Natural killer cell treated with Interleukin-12 subunit alpha and Interleukin-12 subunit beta and Interleukin-15 and Interleukin-18, amount 100 ng/mL, for 72 hours (primary cell): Measurements from ENCODE around the gene HS6ST3. TPM values are rescaled to one million over a fixed set of nuclear protein-coding genes. Genes with fewer than 3 reads are reported as not detected.
"Not testable (repeated sequence)": the region's sequence is repeated elsewhere in the genome, so short reads cannot be mapped to it uniquely, and the experiment has no call there.

ENCODE experiments used
- ATAC-seq, 2 donors: fragments of 150-1000 bp; cut with Tn5 transposase in 1 of 2; sonication (Bioruptor Pico), chemical (Tn5 transposase) in 1 of 2; 2 replicates each; pipeline ENCODE4 v1.10.0; 2021
- DNase-seq: peaks from one replicate; pipeline ENCODE4 v3.0.0; 2022; ENCODE audit warnings: low spot score
- H3K27ac Mint-ChIP-seq, 2 donors: 1 replicate in 1 of 2; 2 replicates in 1 of 2; pipeline ENCODE4 v1.8.0; 2022; ENCODE audit warnings: mixed read lengths in 2 of 2, mild to moderate bottlenecking in 1 of 2, moderate library complexity in 1 of 2
- H3K27me3 Mint-ChIP-seq, 2 donors: 1 replicate in 1 of 2; 2 replicates in 1 of 2; pipeline ENCODE4 v1.8.0; 2022; ENCODE audit warnings: mixed read lengths in 2 of 2
- H3K36me3 Mint-ChIP-seq: one replicate; pipeline ENCODE4 v1.8.0; 2022; ENCODE audit warnings: mixed read lengths
- H3K4me1 Mint-ChIP-seq, 2 donors: 1 replicate in 1 of 2; 2 replicates in 1 of 2; pipeline ENCODE4 v1.8.0; 2022; ENCODE audit warnings: low read depth in 2 of 2, mixed read lengths in 2 of 2, mild to moderate bottlenecking in 1 of 2
- H3K4me3 Mint-ChIP-seq: one replicate; pipeline ENCODE4 v1.8.0; 2022; ENCODE audit warnings: mixed read lengths
- H3K9me3 Mint-ChIP-seq: 2 replicates; pipeline ENCODE4 v1.8.0; 2022; ENCODE audit warnings: mixed read lengths
- total RNA-seq, 2 donors: library from RNA; stranded (reverse); gene quantifications; one replicate each; pipeline ENCODE4 v1.2.3, GENCODE V29; 2022

Gene HS6ST3
- total RNA-seq, 2 donors from 2014 or later = not detected

- peaks cover 0 to 7% of the 10 kb centered on the region in 2 donors for H3K27me3 Mint-ChIP-seq
- H3K4me3 Mint-ChIP-seq = no peak overlapping the region
- DNase-seq (no peak), ATAC-seq (no peak)
- H3K4me1 Mint-ChIP-seq = no peaks in the 10 kb centered on the region
- H3K27ac Mint-ChIP-seq = no peak overlapping the region
- no peaks in the 10 kb centered on the region for H3K36me3 Mint-ChIP-seq
- H3K9me3 Mint-ChIP-seq = peaks cover 3% of the 10 kb centered on the region
Observed at GRCh38 chr13:96075953-96076543, 13.9 kb upstream of the HS6ST3 start.

- no peak for ATAC-seq
- peaks cover 6% of the 10 kb centered on the region for H3K9me3 Mint-ChIP-seq
- no peak for DNase-seq
Observed at GRCh38 chr13:96080676-96081075, 9.2 kb upstream of the HS6ST3 start.

DNA sequence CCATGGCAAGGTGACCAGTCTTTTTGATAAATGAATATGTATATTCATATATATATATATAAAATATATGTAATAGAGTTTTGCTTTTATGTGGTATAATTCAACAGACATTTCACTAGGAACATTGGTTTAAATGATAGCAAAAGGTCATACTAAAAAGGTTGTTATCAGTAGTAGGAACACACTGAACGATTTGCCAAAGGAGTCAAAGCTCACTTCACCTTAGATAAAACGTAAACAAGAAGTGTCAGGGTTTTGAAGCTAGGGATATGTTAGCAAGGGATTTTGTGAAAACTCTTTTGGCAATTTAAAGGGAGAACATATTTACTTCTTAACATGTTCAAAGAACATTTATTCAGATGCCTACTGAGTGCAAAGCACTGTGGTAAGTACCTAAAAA, 8.0 kb upstream of the HS6ST3 start:
- ATAC-seq = no peak
- Mint-ChIP-seq H3K9me3 (peaks cover 5% of the 10 kb centered on the region), H3K4me1 (no peaks in the 10 kb centered on the region), H3K27me3 (peaks cover under 1 to 13% of the 10 kb centered on the region in 2 donors), H3K27ac (no peak overlapping the region), H3K36me3 (no peaks in the 10 kb centered on the region), H3K4me3 (no peak overlapping the region)
- DNase-seq = no peak

More at GRCh38 chr13:96080676-96081075, 9.2 kb upstream of the HS6ST3 start:
- H3K27me3 Mint-ChIP-seq = peaks cover 0 to 10% of the 10 kb centered on the region in 2 donors
- no peak overlapping the region for H3K4me3 Mint-ChIP-seq
- H3K36me3 Mint-ChIP-seq = no peaks in the 10 kb centered on the region
- H3K4me1 Mint-ChIP-seq = no peaks in the 10 kb centered on the region
- no peak overlapping the region for H3K27ac Mint-ChIP-seq

GRCh38 chr13:96082640-96083039, 7.3 kb upstream of the HS6ST3 start:
- Mint-ChIP-seq H3K9me3 (peaks cover 5% of the 10 kb centered on the region), H3K27ac (no peak overlapping the region), H3K27me3 (peaks cover 4 to 18% of the 10 kb centered on the region in 2 donors), H3K4me1 (no peaks in the 10 kb centered on the region), H3K36me3 (no peaks in the 10 kb centered on the region), H3K4me3 (no peak overlapping the region)
- ATAC-seq (no peak), DNase-seq (no peak)

GRCh38 chr13:96086736-96087135, 3.2 kb upstream of the HS6ST3 start:
- DNase-seq = no peak
- Mint-ChIP-seq H3K4me3 (no peak overlapping the region), H3K36me3 (no peaks in the 10 kb centered on the region), H3K9me3 (peaks cover 5% of the 10 kb centered on the region), H3K4me1 (no peaks in the 10 kb centered on the region), H3K27me3 (peaks cover 22 to 38% of the 10 kb centered on the region in 2 donors), H3K27ac (no peak overlapping the region)
- ATAC-seq = no peak

- Mint-ChIP-seq H3K9me3 (peaks cover 2% of the 10 kb centered on the region), H3K4me3 (no peak overlapping the region), H3K27ac (no peak overlapping the region), H3K4me1 (no peaks in the 10 kb centered on the region), H3K36me3 (no peaks in the 10 kb centered on the region), H3K27me3 (peaks cover 32 to 60% of the 10 kb centered on the region in 2 donors)
- no peak for DNase-seq
- no peak for ATAC-seq
Observed at GRCh38 chr13:96089139-96089538, 768 bp upstream of the HS6ST3 start.

- DNase-seq = no peak
- peaks cover 32 to 59% of the 10 kb centered on the region in 2 donors for H3K27me3 Mint-ChIP-seq
- no peak overlapping the region for H3K27ac Mint-ChIP-seq
- no peaks in the 10 kb centered on the region for H3K36me3 Mint-ChIP-seq
- H3K9me3 Mint-ChIP-seq = peaks cover 2% of the 10 kb centered on the region
- no peaks in the 10 kb centered on the region for H3K4me1 Mint-ChIP-seq
- no peak overlapping the region for H3K4me3 Mint-ChIP-seq
- ATAC-seq = peak in 1 of 2 donors; percentile 6
Observed at GRCh38 chr13:96090240-96091101, 564 bp downstream of the HS6ST3 start.

GRCh38 chr13:96091164-96092117, 1.5 kb downstream of the HS6ST3 start:
- Mint-ChIP-seq H3K36me3 (no peaks in the 10 kb centered on the region), H3K27ac (no peak overlapping the region), H3K4me3 (no peak overlapping the region), H3K4me1 (no peaks in the 10 kb centered on the region), H3K9me3 (no peaks in the 10 kb centered on the region), H3K27me3 (peaks cover 32 to 49% of the 10 kb centered on the region in 2 donors)
- no peak for DNase-seq
- ATAC-seq = no peak

- no peaks in the 10 kb centered on the region for H3K4me1 Mint-ChIP-seq
Observed at GRCh38 chr13:96093296-96094006, 3.5 kb downstream of the HS6ST3 start.

DNA sequence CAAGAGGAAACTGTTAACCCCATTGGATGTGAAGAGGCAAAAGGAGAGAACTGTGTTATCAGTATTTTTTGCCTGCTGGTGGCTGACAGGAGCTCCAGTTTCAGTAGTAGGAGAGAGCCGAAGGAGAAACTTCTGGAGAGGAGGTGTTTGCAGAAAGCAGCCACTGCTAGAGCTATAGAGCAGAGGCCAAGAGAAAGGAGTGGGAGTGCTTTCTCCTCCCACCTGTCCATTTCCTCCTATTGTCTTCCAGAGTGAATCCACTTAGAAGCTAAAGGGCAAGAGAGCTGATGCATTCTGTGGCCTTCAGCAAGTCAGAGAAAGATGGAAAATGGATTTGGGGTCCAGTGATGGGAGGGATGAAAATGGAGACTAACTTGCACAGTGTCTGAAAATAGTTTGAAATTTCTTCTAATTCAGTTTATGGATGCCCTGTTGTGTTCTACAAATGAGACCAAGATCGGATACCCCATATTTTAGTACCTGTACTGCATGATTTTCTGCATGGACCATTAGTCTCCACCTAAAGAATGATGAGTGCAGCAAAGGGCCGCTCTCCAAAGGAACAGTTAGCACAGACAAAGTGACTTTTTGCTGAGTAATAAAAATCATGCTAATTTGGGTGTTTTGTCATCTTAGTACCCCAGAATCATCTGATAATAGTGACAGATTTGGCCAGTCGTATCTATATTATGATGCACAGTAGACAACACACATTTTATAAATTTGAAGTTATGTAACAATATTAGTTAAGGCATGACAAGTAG, 10.7 kb downstream of the HS6ST3 start:
- Mint-ChIP-seq H3K9me3 (peaks cover 7% of the 10 kb centered on the region), H3K27ac (no peak overlapping the region), H3K36me3 (no peaks in the 10 kb centered on the region), H3K4me1 (no peaks in the 10 kb centered on the region), H3K4me3 (no peak overlapping the region), H3K27me3 (no peaks in the 10 kb centered on the region)
- no peak for ATAC-seq
- DNase-seq = no peak

More at GRCh38 chr13:96093296-96094006, 3.5 kb downstream of the HS6ST3 start:
- Mint-ChIP-seq H3K9me3 (peaks cover 2% of the 10 kb centered on the region), H3K36me3 (no peaks in the 10 kb centered on the region), H3K4me3 (no peak overlapping the region), H3K27ac (no peak overlapping the region), H3K27me3 (peaks cover 24 to 36% of the 10 kb centered on the region in 2 donors)
- DNase-seq (no peak), ATAC-seq (no peak)

- H3K4me1 Mint-ChIP-seq = no peaks in the 10 kb centered on the region
- peaks cover 11% of the 10 kb centered on the region for H3K36me3 Mint-ChIP-seq
- no peak for ATAC-seq
- H3K9me3 Mint-ChIP-seq = peaks cover 30% of the 10 kb centered on the region
- no peak overlapping the region for H3K4me3 Mint-ChIP-seq
- no peaks in the 10 kb centered on the region for H3K27me3 Mint-ChIP-seq
- DNase-seq = no peak
- H3K27ac Mint-ChIP-seq = no peak overlapping the region
Observed at GRCh38 chr13:96104516-96104915, 14.6 kb downstream of the HS6ST3 start.

DNA sequence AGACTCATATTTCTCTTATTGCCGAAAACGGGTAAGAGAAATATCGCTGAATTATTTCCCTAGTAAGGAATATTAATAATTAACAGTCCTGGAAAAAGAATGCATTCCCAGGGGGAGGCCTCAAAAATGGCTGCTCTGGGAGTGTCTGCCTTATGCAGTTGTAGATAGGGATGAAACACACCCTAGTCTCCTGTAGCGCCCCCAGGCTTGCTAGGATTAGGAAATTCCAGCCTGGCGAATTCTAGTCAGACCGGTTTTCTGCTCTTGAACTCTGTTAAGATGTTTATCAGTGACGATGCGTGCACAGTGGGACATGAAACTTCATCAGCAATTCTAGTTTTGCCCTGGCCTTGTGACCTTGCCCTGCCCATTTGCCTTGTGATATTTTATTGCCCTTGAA, 18.2 kb downstream of the HS6ST3 start:
- H3K27me3 Mint-ChIP-seq, H3K4me1 Mint-ChIP-seq, H3K27ac Mint-ChIP-seq, H3K4me3 Mint-ChIP-seq, DNase-seq, ATAC-seq: not testable (repeated sequence)
- Mint-ChIP-seq H3K9me3 (peaks cover 38% of the 10 kb centered on the region), H3K36me3 (peaks cover 15% of the 10 kb centered on the region)
